Neuronal stem cell (in vitro differentiated cells): Measurements from ENCODE around the gene QRICH1.

Source experiments
- DNase-seq: peaks from one replicate; pipeline ENCODE4 v3.0.0-alpha.2; 2013; ENCODE audit warnings: low spot score
- H2AFZ ChIP-seq: one replicate; pipeline ENCODE4 v1.6.1; 2013; ENCODE audit warnings: mild to moderate bottlenecking, low read length, inconsistent platforms
- H2AK5ac ChIP-seq: 2 replicates; pipeline ENCODE4 v1.6.1; 2013; ENCODE audit warnings: low read depth, mild to moderate bottlenecking, inconsistent platforms, low read length, moderate library complexity, mixed read lengths
- H2BK120ac ChIP-seq: 2 replicates; pipeline ENCODE4 v1.6.1; 2013; ENCODE audit warnings: low read depth, mild to moderate bottlenecking, inconsistent platforms, low read length, moderate library complexity, mixed read lengths
- H2BK12ac ChIP-seq: one replicate; pipeline ENCODE4 v1.6.1; 2013; ENCODE audit warnings: low read length, inconsistent platforms
- H2BK15ac ChIP-seq: 2 replicates; pipeline ENCODE4 v1.6.1; 2013; ENCODE audit warnings: mild to moderate bottlenecking, low read length, inconsistent platforms, mixed read lengths
- H2BK5ac ChIP-seq: one replicate; pipeline ENCODE4 v1.6.1; 2013; ENCODE audit warnings: inconsistent platforms, mild to moderate bottlenecking, low read length, moderate library complexity
- H3K14ac ChIP-seq: one replicate; pipeline ENCODE4 v1.6.1; 2013; ENCODE audit warnings: low read length, inconsistent platforms
- H3K18ac ChIP-seq: 2 replicates; pipeline ENCODE4 v1.6.1; 2013; ENCODE audit warnings: low read length, inconsistent platforms
- H3K23ac ChIP-seq: 2 replicates; pipeline ENCODE4 v1.6.1; 2013; ENCODE audit warnings: low read depth, mild to moderate bottlenecking, mixed read lengths, low read length, inconsistent platforms; ENCODE audit not compliant: poor library complexity
- H3K27ac ChIP-seq: replicated peaks from 3 replicates; pipeline ENCODE4 v1.5.1; 2013; ENCODE audit warnings: low read length, inconsistent platforms
- H3K27me3 ChIP-seq, 3 experiments: 2 replicates each; pipeline ENCODE4 v1.6.1; 2013; ENCODE audit warnings: low read length in 3 of 3, mild to moderate bottlenecking in 2 of 3, inconsistent platforms in 1 of 3, low read depth in 1 of 3, mixed read lengths in 1 of 3, moderate library complexity in 1 of 3; ENCODE audit not compliant: control insufficient read depth in 3 of 3, insufficient read depth in 3 of 3
- H3K36me3 ChIP-seq, 2 donors: replicated peaks in 1 of 2; 2 replicates each; pipeline ENCODE4 v1.6.1; 2013; ENCODE audit warnings: low read length in 2 of 2; ENCODE audit not compliant: control insufficient read depth in 2 of 2, insufficient read depth in 2 of 2
- H3K4ac ChIP-seq: 2 replicates; pipeline ENCODE4 v1.6.1; 2013; ENCODE audit warnings: inconsistent platforms, mild to moderate bottlenecking, low read length, moderate library complexity
- H3K4me1 ChIP-seq, 2 donors: 1 replicate in 1 of 2; 2 replicates in 1 of 2; pipeline ENCODE4 v1.6.1; 2013; ENCODE audit warnings: low read length in 2 of 2, low read depth in 1 of 2; ENCODE audit not compliant: control insufficient read depth in 2 of 2, insufficient read depth in 1 of 2
- H3K4me2 ChIP-seq: one replicate; pipeline ENCODE4 v1.6.1; 2013; ENCODE audit warnings: mild to moderate bottlenecking, low read length, inconsistent platforms; ENCODE audit not compliant: insufficient read depth, poor library complexity, severe bottlenecking
- H3K4me3 ChIP-seq, 2 donors: 2 replicates each; pipeline ENCODE4 v1.5.1; 2013; ENCODE audit warnings: low read length in 2 of 2, mild to moderate bottlenecking in 2 of 2, inconsistent platforms in 1 of 2, moderate library complexity in 1 of 2
- H3K79me1 ChIP-seq: one replicate; pipeline ENCODE4 v1.6.1; 2013; ENCODE audit warnings: low read depth, mild to moderate bottlenecking, inconsistent platforms, low read length, moderate library complexity
- H3K9ac ChIP-seq: one replicate; pipeline ENCODE4 v1.6.1; 2013; ENCODE audit warnings: mild to moderate bottlenecking, low read depth, low read length, inconsistent platforms; ENCODE audit not compliant: poor library complexity
- H3K9me3 ChIP-seq, 2 donors: replicated peaks in 1 of 2; 2 replicates each; pipeline versions ENCODE3 to v1.6.1; 2013; ENCODE audit warnings: low read length in 2 of 2, mild to moderate bottlenecking in 2 of 2, inconsistent platforms in 1 of 2, low read depth in 1 of 2, mixed read lengths in 1 of 2, moderate library complexity in 1 of 2; ENCODE audit not compliant: control insufficient read depth in 2 of 2, insufficient read depth in 1 of 2
- H4K8ac ChIP-seq: one replicate; pipeline ENCODE4 v1.6.1; 2013; ENCODE audit warnings: low read depth, mild to moderate bottlenecking, inconsistent platforms, low read length, moderate library complexity
- H4K91ac ChIP-seq: one replicate; pipeline ENCODE4 v1.6.1; 2013; ENCODE audit warnings: low read length, low read depth, mild to moderate bottlenecking, inconsistent platforms; ENCODE audit not compliant: poor library complexity
- WGBS, 2 donors: extraction: QIAGEN DNeasy Blood & Tissue Kit; methylation state at CpG; one replicate each; pipeline ENCODE4 v1.1.7; 2013; ENCODE audit warnings: missing lambda C conversion rate in 2 of 2, mixed read lengths in 1 of 2; ENCODE audit not compliant: insufficient read length in 2 of 2, insufficient replicate concordance in 1 of 2; ENCODE audit errors: extremely low coverage in 2 of 2; 5-methylcytosine and 5-hydroxymethylcytosine counted together

QRICH1 gene

DNA sequence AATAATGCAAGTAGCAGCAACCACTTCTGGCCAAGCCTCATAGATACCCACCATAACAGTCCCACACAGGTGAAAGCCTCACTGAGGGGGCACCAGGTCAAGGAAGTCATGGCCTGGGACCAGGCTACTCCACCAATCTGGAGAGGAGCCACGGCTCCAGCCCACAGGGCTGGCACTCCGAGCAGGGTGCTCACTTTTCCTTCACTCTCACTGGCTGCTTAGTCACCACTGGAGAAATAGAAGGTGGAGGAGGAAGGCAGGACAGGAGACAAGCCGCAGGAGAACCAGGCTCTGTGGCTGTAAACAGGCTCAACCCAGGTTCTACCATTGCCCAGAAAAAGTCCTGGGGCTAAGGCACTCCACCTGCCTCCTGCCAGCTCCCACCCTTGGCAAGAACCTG lies 25.6 kb upstream of the QRICH1 start:
- peaks cover 0 to 3% of the 10 kb centered on the region in 2 donors for H3K9me3 ChIP-seq
- WGBS, 2 donors: no CpG with 5 or more reads among the region's 3 CpGs
- peaks cover 8 to 9% of the 10 kb centered on the region in 2 donors for H3K4me1 ChIP-seq
- no peak overlapping the region for H4K91ac ChIP-seq
- no peaks in the 10 kb centered on the region for H3K27me3 ChIP-seq
- H3K23ac ChIP-seq: no peak overlapping the region
- H3K79me1 ChIP-seq: peaks cover 5% of the 10 kb centered on the region
- H2BK15ac ChIP-seq: no peak overlapping the region
- H4K8ac ChIP-seq: no peak overlapping the region
- no peak overlapping the region for H2BK120ac ChIP-seq
- no peak overlapping the region for H3K18ac ChIP-seq
- H2AK5ac ChIP-seq: no peak overlapping the region
- no peak overlapping the region for H3K27ac ChIP-seq
- no peak overlapping the region for H2AFZ ChIP-seq
- peak overlapping the region; percentile 97 for H3K4me3 ChIP-seq
- H3K36me3 ChIP-seq: peaks cover 63 to 72% of the 10 kb centered on the region in 2 donors
- no peak overlapping the region for H2BK12ac ChIP-seq
- no peak overlapping the region for H3K9ac ChIP-seq
- H3K4me2 ChIP-seq: peak overlapping the region; percentile 84
- H3K14ac ChIP-seq: no peak overlapping the region
- no peak overlapping the region for H2BK5ac ChIP-seq
- H3K4ac ChIP-seq: no peak overlapping the region
- DNase-seq: no peak

- Histone ChIP-seq H3K27me3 (no peaks in the 10 kb centered on the region), H2AK5ac (no peak overlapping the region), H2BK15ac (no peak overlapping the region), H3K4me1 (peaks cover 8 to 9% of the 10 kb centered on the region in 2 donors), H2BK5ac (no peak overlapping the region), H3K4me3 (peak overlapping the region in 1 of 2 donors; percentile 97), H2AFZ (no peak overlapping the region), H3K36me3 (peaks cover 62 to 72% of the 10 kb centered on the region in 2 donors), H3K27ac (no peak overlapping the region), H3K79me1 (peaks cover 5% of the 10 kb centered on the region), H3K14ac (no peak overlapping the region), H3K9ac (no peak overlapping the region), H4K91ac (no peak overlapping the region), H4K8ac (no peak overlapping the region), H3K4me2 (no peak overlapping the region), H3K18ac (no peak overlapping the region), H3K9me3 (peaks cover 0 to 3% of the 10 kb centered on the region in 2 donors), H3K4ac (no peak overlapping the region), H2BK120ac (no peak overlapping the region), H2BK12ac (no peak overlapping the region), H3K23ac (no peak overlapping the region)
- no peak for DNase-seq
- no CpG with 5 or more reads among the region's 10 CpGs for WGBS, 2 donors
Observed at GRCh38 chr3:49119036-49119435, 25.2 kb upstream of the QRICH1 start.

GRCh38 chr3:49112262-49112661 lies 18.4 kb upstream of the QRICH1 start:
- no peaks in the 10 kb centered on the region for H3K79me1 ChIP-seq

DNA sequence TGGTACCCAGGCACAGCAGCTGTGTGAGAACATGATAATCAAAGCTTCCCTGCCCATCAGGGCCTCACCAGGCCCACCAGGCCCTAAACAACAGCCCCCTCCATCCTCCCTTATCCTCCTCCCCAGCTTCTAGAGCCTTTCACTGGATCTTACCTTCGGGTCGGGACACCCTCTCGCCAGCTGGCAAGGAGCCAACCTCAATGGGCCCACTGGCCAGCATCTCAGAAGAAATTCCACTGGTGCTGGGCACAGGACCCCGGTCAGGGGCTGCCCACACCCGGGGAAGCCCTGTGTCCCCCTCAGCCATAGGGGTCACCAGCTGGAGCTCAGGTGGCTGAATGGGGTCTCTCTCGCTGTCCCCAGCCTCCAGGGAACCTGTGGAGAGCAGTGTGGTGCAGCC lies 17.5 kb upstream of the QRICH1 start:
- H2BK15ac ChIP-seq: no peak overlapping the region
- H2AK5ac ChIP-seq: no peak overlapping the region
- no peaks in the 10 kb centered on the region for H3K79me1 ChIP-seq
- H4K8ac ChIP-seq: no peak overlapping the region
- H3K9me3 ChIP-seq: no peaks in the 10 kb centered on the region
- no peak overlapping the region for H2BK12ac ChIP-seq
- H3K4ac ChIP-seq: no peak overlapping the region
- no peak overlapping the region for H2BK120ac ChIP-seq
- no CpG with 5 or more reads among the region's 6 CpGs for WGBS, 2 donors
- no peaks in the 10 kb centered on the region for H3K4me1 ChIP-seq
- H3K9ac ChIP-seq: peak overlapping the region; percentile 21
- no peak overlapping the region for H3K4me3 ChIP-seq
- DNase-seq: no peak
- no peaks in the 10 kb centered on the region for H3K27me3 ChIP-seq
- H2AFZ ChIP-seq: no peak overlapping the region
- H3K36me3 ChIP-seq: peaks cover 70 to 87% of the 10 kb centered on the region in 2 donors
- no peak overlapping the region for H3K27ac ChIP-seq
- no peak overlapping the region for H3K23ac ChIP-seq
- H2BK5ac ChIP-seq: no peak overlapping the region
- no peak overlapping the region for H3K18ac ChIP-seq
- no peak overlapping the region for H3K4me2 ChIP-seq
- no peak overlapping the region for H4K91ac ChIP-seq
- H3K14ac ChIP-seq: no peak overlapping the region

More at GRCh38 chr3:49112262-49112661, 18.4 kb upstream of the QRICH1 start:
- H3K9me3 ChIP-seq: no peaks in the 10 kb centered on the region
- no peak overlapping the region for H3K4me2 ChIP-seq
- H4K91ac ChIP-seq: no peak overlapping the region
- H4K8ac ChIP-seq: no peak overlapping the region
- DNase-seq: no peak
- peak overlapping the region; percentile 45 for H3K9ac ChIP-seq
- H2BK5ac ChIP-seq: peak overlapping the region; percentile 59
- no peak overlapping the region for H2BK120ac ChIP-seq
- H3K23ac ChIP-seq: no peak overlapping the region
- WGBS, 2 donors: no CpG with 5 or more reads among the region's 14 CpGs
- H3K27me3 ChIP-seq: no peaks in the 10 kb centered on the region
- no peak overlapping the region for H3K18ac ChIP-seq
- no peak overlapping the region for H3K4me3 ChIP-seq
- H3K27ac ChIP-seq: no peak overlapping the region
- H3K14ac ChIP-seq: no peak overlapping the region
- H2BK15ac ChIP-seq: no peak overlapping the region
- peaks cover 78 to 94% of the 10 kb centered on the region in 2 donors for H3K36me3 ChIP-seq
- H2AK5ac ChIP-seq: no peak overlapping the region
- no peak overlapping the region for H3K4ac ChIP-seq
- H3K4me1 ChIP-seq: no peaks in the 10 kb centered on the region
- H2AFZ ChIP-seq: no peak overlapping the region
- H2BK12ac ChIP-seq: no peak overlapping the region
